Endothelial cell of umbilical vein (primary cell): ENCODE results near the gene ZNF618. TPM values are rescaled to one million over a fixed set of nuclear protein-coding genes. Genes with fewer than 3 reads are reported as not detected.

ENCODE experiments used
- BruUV-seq: library from RNA; stranded (reverse); fragments of 400-500 nt; replicated peaks from 2 replicates; lab custom pipeline; 2021; lab: Mats Ljungman, UMichigan
- CTCF ChIA-PET: fragments of 300-600, 350-600 bp; sonication (Branson Sonifier 250); formaldehyde crosslinking; loops from one replicate; lab custom pipeline; 2021; ENCODE audit warnings: antibody characterized with exemption, inconsistent platforms; lab: Charles Lee
- POLR2A ChIA-PET: fragments of 300-600, 350-600 bp; sonication (Branson Sonifier 250); formaldehyde crosslinking; loops from one replicate; lab custom pipeline; 2021; ENCODE audit warnings: antibody characterized with exemption, inconsistent platforms; lab: Charles Lee
- DNase-seq: peaks from one replicate; pipeline ENCODE4 v3.0.0-alpha.2; 2011; ENCODE audit warnings: low read depth, low spot score
- FAIRE-seq: peaks from 2 replicates; lab custom pipeline; 2011; peaks lifted over from hg19 to GRCh38; lab: Jason Lieb, UNC
- H2AFZ ChIP-seq: 2 replicates; pipeline ENCODE4 v1.6.0; 2012; ENCODE audit warnings: low read depth, low read length, control low read depth, inconsistent platforms
- H3K27ac ChIP-seq: 2 replicates; pipeline ENCODE4 v1.5.1; 2011; ENCODE audit warnings: low read depth, mild to moderate bottlenecking, control low read depth, low read length, moderate library complexity; ENCODE audit not compliant: insufficient read depth
- H3K27me3 ChIP-seq, 2 experiments: 2 replicates each; pipeline versions ENCODE4 v1.6.0 to v1.6.1; 2011; ENCODE audit warnings: low read length in 2 of 2, mixed read lengths in 1 of 2; ENCODE audit not compliant: control insufficient read depth in 2 of 2, insufficient read depth in 2 of 2
- H3K36me3 ChIP-seq, 2 experiments: 2 replicates in 1 of 2; 3 replicates in 1 of 2; pipeline ENCODE4 v1.5.1; 2011; ENCODE audit warnings: low read length in 2 of 2, mild to moderate bottlenecking in 1 of 2, moderate library complexity in 1 of 2; ENCODE audit not compliant: control insufficient read depth in 2 of 2, insufficient read depth in 2 of 2; ENCODE audit errors: extremely low read depth in 1 of 2
- H3K4me1 ChIP-seq: 3 replicates; pipeline ENCODE4 v1.5.1; 2011; ENCODE audit warnings: mild to moderate bottlenecking, low read length; ENCODE audit not compliant: control insufficient read depth, insufficient read depth; ENCODE audit errors: extremely low read depth
- H3K4me2 ChIP-seq: 2 replicates; pipeline ENCODE4 v1.6.1; 2011; ENCODE audit warnings: low read length, control low read depth, mixed read lengths; ENCODE audit not compliant: insufficient read depth
- H3K4me3 ChIP-seq, 3 experiments: fragments of 200-600 bp in 1 of 3; sonication (generic), shearing (Covaris generic) in 1 of 3; replicated peaks in 1 of 3; 2 replicates each; pipeline ENCODE4 v1.5.1; 2011 to 2016; ENCODE audit warnings: control low read depth in 3 of 3, low read length in 3 of 3, mild to moderate bottlenecking in 2 of 3, inconsistent platforms in 1 of 3, low read depth in 1 of 3, moderate library complexity in 1 of 3; ENCODE audit not compliant: insufficient read depth in 1 of 3
- H3K79me2 ChIP-seq: 2 replicates; pipeline ENCODE4 v1.6.0; 2012; ENCODE audit warnings: low read length, inconsistent platforms; ENCODE audit not compliant: control insufficient read depth, insufficient read depth
- H3K9ac ChIP-seq: replicated peaks from 2 replicates; pipeline ENCODE3; 2011; ENCODE audit warnings: low read length, control low read depth; ENCODE audit not compliant: insufficient read depth; ENCODE audit errors: extremely low read depth
- H3K9me1 ChIP-seq: replicated peaks from 3 replicates; pipeline ENCODE4 v1.6.0; 2011; ENCODE audit warnings: mild to moderate bottlenecking, low read length; ENCODE audit not compliant: control insufficient read depth, insufficient read depth; ENCODE audit errors: extremely low read depth
- H3K9me3 ChIP-seq: replicated peaks from 2 replicates; pipeline ENCODE4 v1.5.1; 2012; ENCODE audit warnings: low read length, inconsistent platforms; ENCODE audit not compliant: control insufficient read depth, insufficient read depth
- H4K20me1 ChIP-seq: replicated peaks from 2 replicates; pipeline ENCODE3; 2011; ENCODE audit warnings: mild to moderate bottlenecking, low read length; ENCODE audit not compliant: control insufficient read depth, insufficient read depth; ENCODE audit errors: extremely low read depth
- EZH2 ChIP-seq: IDR thresholded peaks from 2 replicates; pipeline ENCODE4 v1.6.1; 2012; ENCODE audit warnings: borderline replicate concordance, low read depth, mild to moderate bottlenecking, moderate library complexity, low read length, inconsistent platforms; ENCODE audit not compliant: severe bottlenecking
- FOS ChIP-seq: IDR thresholded peaks from 2 replicates; pipeline ENCODE4 v1.6.1; 2011; ENCODE audit warnings: mild to moderate bottlenecking, low read length, moderate library complexity, borderline replicate concordance; ENCODE audit not compliant: insufficient read depth
- GATA2 ChIP-seq: IDR thresholded peaks from 2 replicates; pipeline ENCODE4 v1.7.0; 2011; ENCODE audit warnings: low read depth, mild to moderate bottlenecking, moderate library complexity, mixed read lengths, low read length; ENCODE audit not compliant: insufficient read length, insufficient read depth
- JUN ChIP-seq: IDR thresholded peaks from 2 replicates; pipeline ENCODE4 v1.6.1; 2011; ENCODE audit warnings: borderline replicate concordance, low read depth; ENCODE audit not compliant: insufficient read length, insufficient read depth
- MAX ChIP-seq: IDR thresholded peaks from 2 replicates; pipeline ENCODE4 v1.6.1; 2011; ENCODE audit not compliant: insufficient read depth, insufficient read length
- MYC ChIP-seq: IDR thresholded peaks from one replicate; pipeline ENCODE4 v1.6.1; 2011; ENCODE audit warnings: mild to moderate bottlenecking, low read depth, low read length
- POLR2A ChIP-seq: IDR thresholded peaks from 2 replicates; pipeline ENCODE4 v1.6.1; 2012; ENCODE audit warnings: low read depth, mild to moderate bottlenecking, control low read depth, low read length
- POLR2AphosphoS5 ChIP-seq: IDR thresholded peaks from 2 replicates; pipeline ENCODE4 v1.6.1; 2012; ENCODE audit warnings: low read depth, mild to moderate bottlenecking, control low read depth, low read length, moderate library complexity; ENCODE audit not compliant: insufficient read depth
- dilution Hi-C: fragments of 300-500 bp; cut with MboI; formaldehyde crosslinking; loops from one replicate; pipeline ENCODE4 v1.15.0; 2019; ENCODE audit warnings: low sequenced_read_pairs; ENCODE audit not compliant: extremely low pct_ligation_motif_present
- intact Hi-C: fragments of 100-400 bp; cut with micrococcal nuclease; formaldehyde crosslinking; loops from one replicate; pipeline ENCODE4 v1.10.0; 2022
- polyA plus RNA-seq, 4 experiments: library from polyadenylated mRNA; depleted of rRNA in 3 of 4; stranded (reverse) in 3 of 4; unstranded in 1 of 4; fragments of >200 nt; gene quantifications; 2 replicates each; pipeline versions ENCODE4 v1.2.1 to v1.2.3, GENCODE V29; 2011 to 2012; ENCODE audit warnings: missing spikeins in 1 of 4
- total RNA-seq: library from RNA; stranded (reverse); gene quantifications from 2 replicates; pipeline ENCODE4 v1.2.3, GENCODE V29; 2021

ZNF618 gene
- total and polyA plus RNA-seq, 2 donors (not counting 3 experiments of a cell fraction or from before 2014, with no cell fraction given): 22.6 to 80.3 TPM

- Histone ChIP-seq H3K9me1 (no peaks in the 10 kb centered on the region), H3K79me2 (peaks cover 47% of the 10 kb centered on the region), H3K4me3 (no peak overlapping the region), H2AFZ (no peak overlapping the region), H3K27me3 (no peaks in the 10 kb centered on the region), H3K4me1 (peaks cover 42% of the 10 kb centered on the region), H3K9ac (no peak overlapping the region), H3K9me3 (no peaks in the 10 kb centered on the region), H3K4me2 (no peak overlapping the region), H3K36me3 (peaks cover 0 to 28% of the 10 kb centered on the region in 2 experiments), H4K20me1 (peaks cover 11% of the 10 kb centered on the region), H3K27ac (no peak overlapping the region)
- no TSS peak for BruUV-seq
- TF ChIP-seq POLR2AphosphoS5 (no peak), JUN (no peak), EZH2 (no peak), POLR2A (no peak), FOS (no peak), MYC (no peak), MAX (no peak), GATA2 (no peak)
- CTCF ChIA-PET: interaction anchor here (1.2 to 2.4 kb wide), 3 partner anchors 10 to 114 kb away, joined by 3 to 8 read pairs (median 4); no protein-coding TSS in a partner anchor
- no peak for DNase-seq
- intact Hi-C loops: no loop called here
- dilution Hi-C loops: no loop called here
- FAIRE-seq: no peak
- POLR2A ChIA-PET: interaction anchor here (0.5 kb wide), 1 partner anchor 19 kb away, joined by 7 read pairs; no protein-coding TSS in a partner anchor
Observed at GRCh38 chr9:113992994-113993393, 116.9 kb downstream of the ZNF618 start.
